ENCODE data around the gene PTGES2. TPM values are rescaled to one million over a fixed set of nuclear protein-coding genes. Genes with fewer than 3 reads are reported as not detected.

Gene PTGES2
- total and polyA plus RNA-seq, 2 of the 13 experiments (the other 11 are each of a cell fraction or from before 2014, with no cell fraction given): 63.7 to 79.8 TPM

- TF ChIP-seq THAP8 (CRISPR knock-in tag; IDR thresholded peaks at IDR 0.05; ENCODE audit: borderline replicate concordance): no peak
- peak; percentile 85; the same call in 1 of the 2 replicates for TF ChIP-seq RFXAP (CRISPR knock-in tag; IDR thresholded peaks at IDR 0.05; ENCODE audit: borderline replicate concordance)
- TF ChIP-seq ZBTB40 (IDR thresholded peaks at IDR 0.05): no peak
- peak; percentile 53; the same call in 1 of the 2 replicates for TF ChIP-seq ZBTB40 (CRISPR knock-in tag; IDR thresholded peaks at IDR 0.05)
- TF ChIP-seq NKX3-1 (CRISPR knock-in tag; IDR thresholded peaks at IDR 0.05): no peak
- no peak for TF ChIP-seq GPN1 (CRISPR knock-in tag; IDR thresholded peaks at IDR 0.05; ENCODE audit: borderline replicate concordance)
- no peak for TF ChIP-seq ATF7 (IDR thresholded peaks at IDR 0.05)
- peak; percentile 90; the same call in 1 of the 2 replicates for TF ChIP-seq ATF7 (CRISPR knock-in tag; IDR thresholded peaks at IDR 0.05)
- peak; percentile 83; the same call in 1 of the 2 replicates for TF ChIP-seq ZIK1 (CRISPR knock-in tag; IDR thresholded peaks at IDR 0.05; ENCODE audit: borderline replicate concordance, low read depth)
- TF ChIP-seq YEATS4 (CRISPR knock-in tag; IDR thresholded peaks at IDR 0.05; ENCODE audit: borderline replicate concordance): peak; percentile 88; the same call in 1 of the 2 replicates
- peak; percentile 96 for TF ChIP-seq HNF1B (CRISPR knock-in tag; IDR thresholded peaks at IDR 0.05)
- no peak for TF ChIP-seq NCOA5 (CRISPR knock-in tag; IDR thresholded peaks at IDR 0.05)
- peak; percentile 95; the same call in 1 of the 2 replicates for TF ChIP-seq ZNF607 (CRISPR knock-in tag; IDR thresholded peaks at IDR 0.05; ENCODE audit: borderline replicate concordance)
- TF ChIP-seq ZBTB49 (CRISPR knock-in tag; IDR thresholded peaks at IDR 0.05; ENCODE audit: borderline replicate concordance): no peak
These were observed 12.1 kb downstream of the PTGES2 start (continued) for GRCh38 chr9:128115187-128116103.
